Ecto neural progenitor cell (in vitro differentiated cells): ENCODE measurements around the gene OLFM4.

ENCODE experiments used
- DNase-seq: peaks from one replicate; pipeline ENCODE4 v3.0.0-alpha.2; 2018; ENCODE audit warnings: low spot score

The OLFM4 gene

DNA sequence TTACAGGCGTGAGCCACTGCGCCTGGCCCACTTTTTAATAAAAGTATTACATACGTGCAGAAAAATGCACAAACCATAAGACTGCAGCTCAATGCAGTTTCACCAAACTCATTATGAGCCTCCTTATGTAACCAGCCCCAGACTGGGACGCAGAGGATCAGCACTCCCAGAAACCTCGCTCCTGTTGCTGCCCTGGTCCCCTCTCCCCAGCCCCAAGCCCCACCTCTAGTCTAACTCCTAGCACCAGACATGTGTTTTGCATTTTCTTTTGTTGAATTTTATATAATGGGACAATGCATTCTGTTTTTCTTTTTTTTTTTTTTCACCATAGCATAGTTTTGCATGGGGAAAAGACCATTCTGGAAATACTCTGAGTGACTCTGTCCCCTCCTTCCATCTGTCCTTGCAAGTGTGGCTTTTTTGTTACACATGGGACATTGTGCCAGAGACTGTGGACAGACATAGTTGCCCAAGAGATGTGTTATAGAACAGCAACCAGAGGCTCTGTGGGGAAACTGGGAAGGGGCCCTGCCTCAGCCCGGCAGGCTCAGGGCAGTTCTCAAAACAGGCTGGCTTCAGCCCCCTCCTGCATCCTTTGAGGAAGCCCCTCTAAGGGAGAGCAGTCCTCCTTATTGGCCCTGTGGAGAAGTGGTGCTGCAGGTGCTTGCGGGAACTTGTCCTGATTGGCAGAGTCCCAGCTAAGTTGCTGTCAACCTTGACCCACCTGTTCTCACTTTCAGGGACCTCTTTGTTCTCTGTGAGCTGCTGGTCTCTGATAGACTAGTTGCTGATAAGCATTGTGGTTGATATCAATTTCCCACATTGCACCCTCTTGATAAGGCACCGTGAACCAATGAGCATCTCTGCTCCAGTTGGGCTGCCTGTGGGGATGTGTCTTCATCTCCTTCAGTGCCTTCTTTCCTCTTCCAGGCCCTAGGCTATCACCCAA is 13.8 kb upstream of the OLFM4 start:
- DNase-seq = no peak

DNA sequence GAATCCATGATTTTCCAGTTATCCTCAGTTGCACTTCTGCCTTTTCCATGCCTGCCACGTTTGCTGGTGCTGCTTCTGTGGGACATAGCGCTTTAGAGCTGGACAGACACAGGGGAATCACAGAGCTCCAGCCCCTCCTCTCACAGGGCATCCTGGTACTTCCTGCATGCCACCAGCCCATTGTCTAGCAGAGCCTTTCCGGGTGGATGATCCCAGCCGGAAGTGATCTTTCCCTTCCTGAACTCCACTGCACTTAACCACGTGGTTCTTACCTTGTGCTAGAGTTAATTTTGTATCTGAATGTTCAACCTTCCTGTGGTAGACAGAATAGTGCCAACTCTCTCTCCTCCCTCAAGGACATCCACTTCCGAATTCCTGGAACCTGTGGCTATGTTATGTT is 12.6 kb upstream of the OLFM4 start:
- DNase-seq = no peak

DNA sequence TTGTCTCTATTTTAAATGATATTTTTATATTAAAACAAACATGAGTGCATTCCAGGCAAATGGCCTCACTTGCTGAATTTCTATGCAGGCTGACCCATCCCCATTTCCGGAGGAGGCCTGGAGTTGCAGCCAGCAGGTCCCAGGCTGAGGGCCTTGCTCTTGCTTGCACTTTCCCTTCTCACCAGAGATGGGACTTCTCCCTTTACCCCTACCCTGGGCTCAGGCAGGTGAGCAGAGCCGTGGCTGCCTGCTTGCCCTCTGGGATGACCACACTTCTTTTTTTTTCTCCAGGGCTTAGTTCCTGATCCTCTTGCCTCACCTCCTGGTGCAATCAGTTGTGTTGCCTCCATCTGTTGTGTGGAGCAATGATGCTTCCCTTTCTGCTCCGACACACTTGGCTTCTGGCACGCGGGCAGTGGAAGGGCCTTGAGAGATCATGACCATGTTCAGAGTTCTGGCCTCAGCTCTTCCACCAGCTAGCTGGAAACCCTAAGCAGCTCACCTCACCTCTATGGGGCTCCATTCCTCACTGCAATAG is 11.1 kb upstream of the OLFM4 start:
- no peak for DNase-seq

DNA sequence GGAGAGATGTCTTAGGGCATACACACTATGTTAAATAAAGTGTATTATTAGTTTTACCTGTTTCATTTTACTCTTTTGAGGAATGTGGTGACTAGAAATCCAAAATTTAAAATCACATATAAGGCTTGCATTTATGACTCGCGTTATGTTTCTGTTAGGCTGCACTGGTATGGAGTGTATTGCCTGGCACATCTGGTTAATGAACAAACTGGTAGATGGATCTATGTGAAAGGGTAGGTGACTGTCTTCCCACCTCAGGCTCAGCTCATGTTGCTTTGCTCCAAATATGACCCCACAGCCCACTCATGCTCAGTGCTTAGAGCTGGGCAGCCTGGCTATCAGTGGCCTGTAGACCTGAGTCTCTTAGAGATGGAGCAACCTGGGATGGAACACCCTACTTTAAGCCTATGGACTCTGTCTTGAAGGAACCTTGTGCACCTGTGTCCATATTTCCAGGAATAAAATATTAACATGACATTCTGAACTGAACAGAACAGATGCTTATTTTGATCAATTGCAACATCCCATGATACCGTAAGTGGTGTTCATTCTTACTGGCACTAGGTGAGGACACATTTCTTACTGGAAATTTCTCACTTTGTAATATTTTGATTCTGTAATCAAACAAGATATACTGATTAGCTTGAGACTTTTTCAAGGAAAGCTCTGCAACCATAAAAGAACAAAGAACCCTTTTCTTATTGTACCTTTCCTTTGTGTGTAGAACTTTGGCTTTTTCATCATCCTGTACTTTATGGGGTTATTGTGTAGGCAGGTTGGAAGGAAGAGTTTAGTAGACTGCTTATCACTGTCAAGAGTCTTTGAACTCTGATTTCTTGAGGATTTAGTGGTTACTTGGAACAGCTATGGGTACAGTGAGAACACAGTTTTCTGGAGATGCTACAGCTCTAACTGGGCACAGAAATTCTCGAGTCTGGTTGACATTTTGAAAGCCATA is 9.6 kb upstream of the OLFM4 start:
- no peak for DNase-seq

DNA sequence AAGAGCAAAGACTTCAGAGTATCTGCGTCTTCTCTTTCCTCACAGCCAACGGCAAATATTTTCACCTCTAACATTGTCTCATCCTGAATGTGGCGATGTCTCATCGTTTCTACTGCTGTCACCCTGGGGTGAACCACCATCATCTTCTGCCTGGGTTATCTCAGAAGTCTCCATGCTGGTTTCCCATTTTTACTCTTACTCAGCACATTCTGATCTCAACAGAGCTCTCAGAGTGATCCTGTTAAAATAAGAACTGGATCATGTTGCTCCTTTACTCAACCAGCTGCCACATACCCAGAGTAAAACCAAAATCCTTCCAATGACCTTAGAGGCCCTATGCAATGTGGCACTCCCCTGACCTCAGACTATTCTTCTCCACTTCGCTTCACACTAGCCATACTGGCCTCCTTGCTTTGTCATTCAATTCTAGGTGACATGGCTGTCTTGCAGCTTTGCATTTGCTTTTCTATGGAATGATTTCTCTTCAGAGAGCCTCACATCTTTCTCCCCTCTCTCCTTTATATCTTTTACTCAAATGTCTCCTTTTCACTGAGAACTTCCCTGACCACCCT is 7.8 kb upstream of the OLFM4 start:
- DNase-seq = no peak

DNA sequence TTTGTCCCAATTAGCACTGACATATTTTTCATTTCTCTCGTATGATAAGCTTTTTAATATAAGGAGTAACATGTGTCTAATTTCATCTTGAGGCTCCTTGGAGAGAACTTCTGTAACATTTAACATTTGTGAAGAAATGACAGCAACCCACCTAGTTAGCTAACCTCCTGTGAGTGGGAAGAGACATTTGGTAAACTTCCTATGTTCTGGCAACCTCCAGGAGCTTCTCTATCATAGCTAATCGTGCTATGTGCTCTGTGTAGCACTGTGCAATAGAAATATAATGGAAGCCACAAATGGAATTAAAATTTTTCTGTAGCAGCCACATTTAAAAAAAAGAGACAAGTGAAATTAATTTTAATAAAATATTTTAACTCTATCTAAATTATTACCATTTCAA is 5.4 kb upstream of the OLFM4 start:
- DNase-seq = no peak

DNA sequence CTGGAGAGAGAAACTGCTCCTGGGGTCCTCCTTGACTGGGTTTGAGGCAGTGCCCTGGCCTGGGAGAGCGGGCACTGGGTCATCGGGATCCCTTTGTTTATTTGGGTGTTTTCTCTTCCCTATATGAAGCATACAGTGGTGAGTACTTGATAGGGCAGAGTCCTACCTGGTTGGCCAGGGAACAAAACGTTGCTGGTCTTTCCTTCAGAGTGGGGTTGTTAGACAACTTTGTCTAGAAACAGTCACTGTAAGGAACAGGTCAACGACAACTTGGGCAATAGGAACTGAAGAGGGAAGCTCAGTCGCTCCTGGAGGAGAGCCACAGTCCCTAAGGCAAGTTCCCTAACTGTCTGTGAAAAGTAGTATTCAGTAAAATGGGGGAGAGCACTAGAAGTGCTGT is 550 bp upstream of the OLFM4 start:
- DNase-seq = no peak

DNA sequence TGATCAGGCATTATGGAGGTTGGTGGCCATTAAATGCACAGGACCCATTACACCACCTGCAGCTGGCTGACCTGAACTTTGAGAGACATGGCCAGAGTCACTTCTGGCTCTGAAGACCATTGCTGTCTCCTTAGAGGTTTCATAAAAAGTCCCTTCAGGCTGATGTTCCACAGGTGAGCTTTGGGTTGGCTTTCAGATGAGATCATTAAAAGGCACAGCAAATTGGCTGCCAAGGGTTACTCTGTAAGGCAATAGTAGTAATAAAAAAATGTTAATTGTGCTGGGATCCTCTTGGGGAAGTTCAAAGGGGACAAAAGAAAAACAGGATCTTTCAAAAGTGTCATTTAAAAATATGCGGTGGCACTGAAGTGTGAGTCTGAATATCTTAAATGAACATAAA is 4.2 kb downstream of the OLFM4 start:
- no peak for DNase-seq

DNA sequence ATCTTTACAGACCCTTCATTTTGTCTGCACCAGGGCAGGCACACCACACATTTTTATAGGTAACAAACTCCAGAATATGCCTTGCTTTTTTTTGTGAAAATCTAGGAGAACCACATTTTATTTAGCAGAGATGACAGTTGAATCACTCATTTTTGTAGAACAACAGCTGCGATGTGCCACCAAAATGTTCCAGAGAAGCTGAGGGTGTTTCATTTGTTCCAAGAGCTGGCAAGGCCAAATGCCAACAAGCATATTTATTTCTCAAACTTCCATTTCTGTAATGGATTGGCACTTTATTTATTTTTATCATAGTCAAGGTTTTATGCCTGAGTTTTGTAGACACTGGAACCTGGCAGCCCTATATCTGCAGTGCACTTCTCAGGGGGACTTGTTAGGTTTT is 10.4 kb downstream of the OLFM4 start:
- no peak for DNase-seq

DNA sequence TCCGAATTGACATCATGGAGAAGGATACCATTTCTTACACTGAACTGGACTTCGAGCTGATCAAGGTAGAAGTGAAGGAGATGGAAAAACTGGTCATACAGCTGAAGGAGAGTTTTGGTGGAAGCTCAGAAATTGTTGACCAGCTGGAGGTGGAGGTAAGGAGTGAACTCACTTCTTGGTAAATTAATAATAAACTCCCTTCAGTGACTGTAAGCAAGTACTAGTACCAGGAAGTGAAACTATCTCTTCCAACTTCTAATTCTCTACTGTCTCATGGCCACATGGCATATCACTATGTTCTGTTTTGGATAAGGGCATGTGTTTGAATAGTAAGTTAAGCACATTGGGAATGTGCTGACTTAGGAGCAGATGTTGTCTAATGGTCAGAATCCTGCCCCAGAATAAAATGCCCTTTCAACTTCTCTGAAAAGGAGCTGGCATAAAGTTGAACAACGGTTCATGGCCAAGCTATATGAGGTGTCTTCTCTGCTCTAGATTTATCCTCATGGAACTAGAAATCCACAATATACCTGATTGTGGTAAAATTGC is 13.4 kb downstream of the OLFM4 start:
- no peak for DNase-seq

DNA sequence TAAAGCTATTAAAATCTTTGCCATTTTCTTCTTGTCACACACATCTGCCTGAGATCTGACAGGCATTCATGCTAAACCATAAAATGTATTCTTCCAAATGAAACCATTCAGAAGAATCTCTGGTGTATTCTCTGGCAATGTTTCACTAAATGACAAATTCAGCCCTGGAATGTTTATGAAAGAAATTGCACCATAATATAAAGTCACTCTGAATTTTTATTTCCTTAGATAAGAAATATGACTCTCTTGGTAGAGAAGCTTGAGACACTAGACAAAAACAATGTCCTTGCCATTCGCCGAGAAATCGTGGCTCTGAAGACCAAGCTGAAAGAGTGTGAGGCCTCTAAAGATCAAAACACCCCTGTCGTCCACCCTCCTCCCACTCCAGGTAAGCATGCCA is 14.3 kb downstream of the OLFM4 start:
- no peak for DNase-seq

DNA sequence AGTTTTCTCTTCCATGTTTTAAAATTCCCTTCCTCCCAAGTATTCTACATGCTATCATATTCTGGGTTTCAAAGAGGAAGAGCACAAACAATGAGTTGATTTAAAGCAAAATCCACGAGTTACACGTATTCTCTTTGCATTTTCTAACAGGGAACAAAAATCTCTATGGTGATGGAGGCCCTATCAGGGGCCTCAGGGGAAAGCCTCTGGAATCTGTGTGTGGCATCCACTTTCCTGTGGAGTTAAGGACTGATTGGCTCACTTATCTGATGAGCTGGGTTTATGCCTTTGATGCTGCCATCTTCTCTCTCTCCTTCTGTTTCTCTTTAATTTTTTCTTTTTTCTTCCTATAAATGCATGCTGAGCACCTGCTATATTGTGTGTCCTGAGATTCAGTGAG is 14.8 kb downstream of the OLFM4 start:
- no peak for DNase-seq

DNA sequence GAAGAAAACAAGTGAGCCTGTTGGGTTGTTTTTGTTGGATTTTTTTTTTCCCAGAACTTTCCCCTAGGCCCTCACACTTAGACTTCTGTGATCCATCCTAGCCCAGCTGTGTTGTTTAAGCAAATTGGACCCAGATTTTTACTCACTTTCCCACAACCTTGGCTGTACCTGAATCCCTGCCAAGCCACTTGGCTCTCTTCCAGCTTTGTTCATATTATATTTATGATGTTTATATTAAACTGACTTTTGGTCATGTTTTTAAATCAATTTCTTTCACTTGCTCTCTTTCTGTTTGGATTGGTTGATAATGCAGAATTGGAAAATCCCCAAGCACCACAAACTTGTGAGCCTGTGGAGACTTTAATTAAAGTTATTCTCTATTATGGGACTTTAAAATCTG is 16.6 kb downstream of the OLFM4 start:
- no peak for DNase-seq

DNA sequence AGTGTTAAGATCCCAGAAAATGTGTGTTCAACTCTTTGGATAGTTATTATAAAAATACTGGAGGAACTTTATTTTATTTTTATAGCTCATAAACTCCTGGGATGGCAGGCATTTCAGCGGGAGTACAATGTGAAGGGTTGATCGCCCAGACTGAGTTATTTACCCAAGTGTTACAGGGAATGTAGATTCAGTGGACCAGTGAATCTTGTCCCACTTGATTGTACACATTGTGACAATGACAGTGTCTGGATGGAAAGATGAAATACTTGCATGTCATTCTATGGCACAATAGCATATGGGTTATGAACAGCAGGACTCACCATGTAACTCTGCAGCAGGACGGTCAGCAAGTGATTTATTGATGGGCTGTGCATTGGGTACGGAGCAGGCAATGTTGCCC is 20.3 kb downstream of the OLFM4 start:
- no peak for DNase-seq

DNA sequence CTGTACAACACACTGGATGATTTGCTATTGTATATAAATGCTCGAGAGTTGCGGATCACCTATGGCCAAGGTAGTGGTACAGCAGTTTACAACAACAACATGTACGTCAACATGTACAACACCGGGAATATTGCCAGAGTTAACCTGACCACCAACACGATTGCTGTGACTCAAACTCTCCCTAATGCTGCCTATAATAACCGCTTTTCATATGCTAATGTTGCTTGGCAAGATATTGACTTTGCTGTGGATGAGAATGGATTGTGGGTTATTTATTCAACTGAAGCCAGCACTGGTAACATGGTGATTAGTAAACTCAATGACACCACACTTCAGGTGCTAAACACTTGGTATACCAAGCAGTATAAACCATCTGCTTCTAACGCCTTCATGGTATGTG is 21.5 kb downstream of the OLFM4 start:
- no peak for DNase-seq

DNA sequence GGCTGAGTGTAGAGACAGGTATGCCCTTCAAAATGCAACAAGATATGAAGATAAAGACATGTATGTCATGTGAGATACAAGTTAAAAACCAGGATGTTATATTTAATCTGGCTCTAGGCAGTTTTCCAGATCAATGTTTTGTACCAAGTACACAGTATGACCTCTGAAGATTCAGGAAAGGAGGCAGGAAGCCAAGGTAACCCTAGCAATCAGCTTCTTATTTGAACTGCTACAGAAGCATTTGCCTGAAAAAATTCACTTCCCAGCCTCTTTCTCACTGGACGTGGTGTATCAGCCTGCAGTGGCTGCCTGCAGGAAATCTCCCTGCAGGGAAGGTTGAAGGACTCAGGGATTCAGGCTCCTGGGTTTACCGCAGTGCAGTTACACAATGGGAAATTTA is 24.1 kb downstream of the OLFM4 start:
- no peak for DNase-seq

DNA sequence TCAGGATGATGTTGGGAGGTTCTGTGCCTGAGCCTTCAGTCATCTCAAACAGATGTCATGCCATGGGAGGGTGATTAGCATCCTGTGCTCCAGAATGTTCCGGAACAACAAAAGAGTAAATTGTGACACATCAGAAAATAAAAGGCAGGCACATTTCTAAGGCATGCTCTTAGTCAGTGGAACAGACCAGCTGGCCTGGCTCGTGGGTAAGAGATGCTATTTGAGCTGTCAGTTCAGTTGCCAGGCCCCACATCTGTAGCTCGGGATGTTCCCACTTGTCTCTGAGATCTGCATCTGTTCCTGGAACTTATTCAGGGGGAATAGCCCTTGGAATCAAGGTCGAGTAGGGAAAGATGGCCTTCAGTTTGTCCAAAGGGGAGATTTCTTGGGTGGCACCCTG is 26.0 kb downstream of the OLFM4 start:
- no peak for DNase-seq

DNA sequence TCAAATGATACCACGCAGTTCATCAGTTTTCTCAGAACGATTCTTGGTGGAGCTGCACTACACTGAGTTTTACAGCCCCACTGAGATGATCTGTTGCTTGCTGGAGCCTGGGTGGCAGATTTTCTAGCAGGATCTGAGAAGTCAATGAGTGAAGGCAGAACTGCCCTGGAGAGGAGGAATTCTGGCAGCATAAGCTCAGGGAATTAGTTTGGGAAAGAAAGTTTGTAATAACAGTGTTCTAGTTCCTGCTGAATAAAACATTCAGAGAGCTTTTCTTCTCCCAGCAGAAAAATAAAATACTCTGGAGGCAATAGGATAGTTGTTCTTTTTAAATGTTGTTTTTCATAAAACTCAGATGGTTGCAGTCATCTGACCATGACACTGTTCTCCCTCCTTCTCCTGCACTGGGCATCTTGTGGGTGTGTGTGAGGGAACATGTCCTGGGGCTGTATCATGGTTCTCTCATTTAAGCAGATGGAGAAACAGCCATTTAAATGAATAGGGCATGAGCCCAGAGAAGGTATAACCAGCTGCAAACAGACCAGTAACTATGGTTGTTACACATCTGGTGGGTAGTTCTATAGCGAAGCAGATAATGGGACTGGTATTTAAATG is 29.6 kb downstream of the OLFM4 start:
- no peak for DNase-seq

DNA sequence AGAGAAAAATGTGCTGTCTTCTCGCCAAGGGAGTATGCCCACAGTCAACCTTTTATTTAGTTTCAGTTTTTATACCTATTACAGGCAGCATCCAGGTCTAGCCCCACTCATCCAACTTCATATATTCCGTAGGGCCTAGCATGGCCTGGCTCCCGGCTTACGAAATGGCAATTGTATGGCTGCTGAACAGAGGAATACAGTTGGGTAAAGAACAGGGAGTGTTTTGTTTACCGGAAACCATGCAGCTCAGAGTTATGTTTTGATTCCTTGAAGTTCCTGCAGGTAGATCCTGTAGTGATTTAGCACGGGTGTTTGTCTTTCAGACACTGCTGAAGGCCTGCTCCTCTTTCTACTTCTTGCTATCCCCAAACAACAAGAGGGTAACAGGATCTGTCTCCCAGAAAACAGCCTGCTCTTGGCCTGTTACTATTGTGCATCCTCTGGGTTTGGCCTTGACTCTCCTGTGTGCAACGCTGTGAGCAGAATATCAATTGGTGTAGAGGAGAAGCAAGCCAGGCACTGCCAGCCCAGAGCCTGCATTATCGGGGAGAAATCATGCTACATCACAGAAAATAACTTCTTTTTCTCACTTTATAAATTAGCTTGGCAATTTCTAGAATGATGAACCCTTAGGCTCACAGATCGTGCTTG is 32.4 kb downstream of the OLFM4 start:
- DNase-seq = no peak

DNA sequence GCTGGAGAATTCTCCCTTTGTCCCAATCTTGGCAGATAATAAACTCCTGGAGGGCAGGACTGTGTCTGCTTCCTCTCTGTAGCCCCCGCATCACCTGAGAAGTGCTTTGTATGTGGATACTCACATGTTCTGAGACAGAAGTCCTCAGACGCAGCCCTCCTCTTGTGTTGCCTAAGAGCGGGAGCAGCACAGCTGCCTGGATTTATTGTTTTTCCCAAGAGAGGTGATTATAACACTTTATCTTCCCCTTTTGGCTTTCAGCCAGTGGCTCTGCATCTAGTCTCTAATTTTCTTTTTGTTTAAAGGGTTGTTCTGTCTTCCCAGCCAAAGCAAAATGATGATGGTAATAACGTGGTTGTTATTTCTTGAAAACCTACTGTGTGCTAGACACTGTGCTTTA is 36.1 kb downstream of the OLFM4 start:
- no peak for DNase-seq

DNA sequence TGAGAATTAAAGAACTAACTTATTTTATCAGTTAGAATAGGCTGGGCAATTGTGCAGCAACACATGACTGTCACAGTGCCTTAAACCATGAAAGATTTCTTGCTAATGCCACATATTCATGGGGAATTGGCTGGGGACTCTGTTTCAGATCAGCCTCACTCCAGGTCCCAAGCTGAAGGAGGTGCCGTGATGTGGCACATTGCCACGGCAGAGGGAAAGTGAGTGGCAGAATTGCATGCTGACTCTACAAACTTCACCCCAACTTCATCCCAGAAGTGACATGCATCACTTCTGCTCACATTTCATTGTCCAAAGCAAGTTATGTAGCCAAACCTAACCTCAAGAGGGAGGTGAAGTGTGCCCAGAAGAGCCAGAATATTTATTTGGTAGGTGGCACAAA is 37.8 kb downstream of the OLFM4 start:
- DNase-seq = no peak
